ENCODE results near the gene RXYLT1.
A peak's percentile ranks its signal among the peaks of the same experiment; 100 is the strongest.

The RXYLT1 gene

DNA sequence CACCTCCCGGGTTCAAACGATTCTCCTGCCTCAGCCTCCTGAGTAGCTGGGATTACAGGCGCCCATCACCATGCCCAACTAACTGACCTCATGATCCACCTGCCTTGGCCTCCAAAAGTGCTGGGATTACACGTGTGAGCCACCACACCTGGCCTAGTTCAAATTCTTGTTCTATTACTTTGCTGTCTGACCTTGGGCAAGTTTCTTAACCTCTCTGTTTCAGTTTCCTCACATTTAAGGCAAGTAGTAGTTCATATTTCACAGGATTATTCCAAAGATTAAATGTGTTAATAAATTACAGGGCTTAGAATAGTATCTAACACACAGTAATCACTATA lies 10.9 kb downstream of the RXYLT1 start:
- Histone ChIP-seq H2AFZ (no peak overlapping the region), H3K4me3 (ENCODE audit: low read depth, low read length) (no peak overlapping the region), H3K27ac (no peak overlapping the region), H3K4me2 (ENCODE audit: low read length) (no peak overlapping the region), H3K9me3 (ENCODE audit: control insufficient read depth, low read length) (no peaks in the 10 kb centered on the region), H3K9ac (no peak overlapping the region), H3K36me3 (ENCODE audit: control insufficient read depth, insufficient read depth, low read length) (no peaks in the 10 kb centered on the region), H3K4me1 (no peaks in the 10 kb centered on the region), H3K79me2 (no peaks in the 10 kb centered on the region), H3K27me3 (ENCODE audit: control insufficient read depth, insufficient read depth, low read length) (no peaks in the 10 kb centered on the region)
- TF ChIP-seq, protein P1, sequence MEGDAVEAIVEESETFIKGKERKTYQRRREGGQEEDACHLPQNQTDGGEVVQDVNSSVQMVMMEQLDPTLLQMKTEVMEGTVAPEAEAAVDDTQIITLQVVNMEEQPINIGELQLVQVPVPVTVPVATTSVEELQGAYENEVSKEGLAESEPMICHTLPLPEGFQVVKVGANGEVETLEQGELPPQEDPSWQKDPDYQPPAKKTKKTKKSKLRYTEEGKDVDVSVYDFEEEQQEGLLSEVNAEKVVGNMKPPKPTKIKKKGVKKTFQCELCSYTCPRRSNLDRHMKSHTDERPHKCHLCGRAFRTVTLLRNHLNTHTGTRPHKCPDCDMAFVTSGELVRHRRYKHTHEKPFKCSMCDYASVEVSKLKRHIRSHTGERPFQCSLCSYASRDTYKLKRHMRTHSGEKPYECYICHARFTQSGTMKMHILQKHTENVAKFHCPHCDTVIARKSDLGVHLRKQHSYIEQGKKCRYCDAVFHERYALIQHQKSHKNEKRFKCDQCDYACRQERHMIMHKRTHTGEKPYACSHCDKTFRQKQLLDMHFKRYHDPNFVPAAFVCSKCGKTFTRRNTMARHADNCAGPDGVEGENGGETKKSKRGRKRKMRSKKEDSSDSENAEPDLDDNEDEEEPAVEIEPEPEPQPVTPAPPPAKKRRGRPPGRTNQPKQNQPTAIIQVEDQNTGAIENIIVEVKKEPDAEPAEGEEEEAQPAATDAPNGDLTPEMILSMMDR (IDR thresholded peaks at IDR 0.05): no peak

DNA sequence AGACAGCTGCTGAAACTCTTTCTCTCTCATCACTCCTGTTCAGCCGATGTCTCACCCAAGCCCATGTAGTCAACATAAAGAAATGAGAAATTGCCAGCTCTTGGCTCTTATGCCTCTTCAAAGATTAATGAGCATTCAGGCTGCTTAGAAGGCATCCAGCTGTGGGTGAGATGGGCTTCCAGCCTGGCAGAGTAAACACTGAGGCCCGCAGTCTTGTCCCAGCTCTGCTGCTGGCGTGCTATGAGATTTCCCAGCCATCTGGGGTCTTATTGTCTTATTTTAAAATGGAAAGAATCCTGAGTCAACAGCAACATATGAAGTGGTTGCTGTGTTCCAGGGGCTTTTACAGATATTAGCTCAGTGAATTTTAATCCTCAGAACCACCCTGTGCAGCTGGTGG lies 12.6 kb downstream of the RXYLT1 start:
- no peaks in the 10 kb centered on the region for H3K36me3 ChIP-seq (ENCODE audit: control insufficient read depth, insufficient read depth, low read length)
- H3K4me2 ChIP-seq (ENCODE audit: low read length): no peak overlapping the region
- H3K9ac ChIP-seq: no peak overlapping the region
- H3K4me1 ChIP-seq: no peaks in the 10 kb centered on the region
- H3K79me2 ChIP-seq: no peaks in the 10 kb centered on the region
- H3K4me3 ChIP-seq (ENCODE audit: low read depth, low read length): no peak overlapping the region
- TF ChIP-seq, protein P1 (IDR thresholded peaks at IDR 0.05): no peak
- H3K27me3 ChIP-seq (ENCODE audit: control insufficient read depth, insufficient read depth, low read length): no peaks in the 10 kb centered on the region
- H3K9me3 ChIP-seq (ENCODE audit: control insufficient read depth, low read length): no peaks in the 10 kb centered on the region
- no peak overlapping the region for H2AFZ ChIP-seq
- no peak overlapping the region for H3K27ac ChIP-seq

DNA sequence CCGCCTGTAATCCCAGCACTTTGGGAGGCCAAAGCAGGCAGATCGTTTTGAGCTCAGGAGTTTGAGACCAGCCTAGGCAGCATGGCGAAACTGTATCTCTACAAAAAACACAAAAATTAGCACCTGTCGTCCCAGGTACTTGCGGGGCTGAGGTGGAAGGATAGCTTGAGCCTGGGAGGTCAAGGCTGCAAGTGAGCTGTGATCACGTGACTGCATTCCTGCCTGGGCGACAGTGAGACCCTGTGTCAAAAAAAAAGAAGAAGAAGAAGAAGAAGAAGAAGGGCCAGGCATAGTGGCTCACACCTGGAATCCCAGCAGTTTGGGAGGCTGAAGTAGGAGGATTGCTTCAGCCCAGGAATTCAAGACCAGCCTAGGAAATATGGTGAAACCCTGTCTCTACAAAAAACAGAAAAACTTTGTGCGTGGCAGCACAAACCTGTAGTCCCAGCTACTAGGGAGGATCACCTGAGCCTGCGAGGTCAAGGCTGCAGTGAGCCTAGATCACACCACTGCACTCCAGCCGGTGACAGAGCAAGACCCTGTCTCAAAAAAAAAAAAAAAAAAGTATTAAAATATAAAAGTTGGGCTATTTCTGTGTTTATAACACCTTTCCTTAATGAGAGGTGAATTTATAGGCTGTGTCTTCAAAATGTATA lies 15.5 kb downstream of the RXYLT1 start:
- H3K9me3 ChIP-seq (ENCODE audit: control insufficient read depth, low read length): no peaks in the 10 kb centered on the region

DNA sequence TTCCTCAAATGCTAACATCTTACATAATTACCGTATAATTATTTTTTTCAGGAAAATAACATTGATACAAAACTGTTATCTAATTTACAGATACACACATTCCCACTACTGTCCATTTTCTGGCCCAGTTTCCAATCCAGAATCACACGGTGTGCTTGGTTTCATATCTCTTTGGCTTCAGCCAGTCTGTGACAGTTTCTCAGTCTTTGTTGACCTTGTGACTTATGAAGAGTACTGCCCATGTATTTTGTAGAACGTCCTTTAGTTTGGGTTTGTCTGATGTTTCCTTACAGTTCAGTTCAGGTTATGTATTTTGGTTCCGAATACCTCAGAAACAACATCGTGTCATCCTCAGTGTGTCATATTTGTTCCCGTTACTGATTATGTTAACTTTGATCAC lies 16.2 kb downstream of the RXYLT1 start:
- no peaks in the 10 kb centered on the region for H3K36me3 ChIP-seq (ENCODE audit: control insufficient read depth, insufficient read depth, low read length)
- H3K27me3 ChIP-seq (ENCODE audit: control insufficient read depth, insufficient read depth, low read length): no peaks in the 10 kb centered on the region
- no peak overlapping the region for H3K9ac ChIP-seq
- H3K4me1 ChIP-seq: no peaks in the 10 kb centered on the region
- no peak overlapping the region for H3K27ac ChIP-seq
- no peak overlapping the region for H3K4me3 ChIP-seq (ENCODE audit: low read depth, low read length)
- no peaks in the 10 kb centered on the region for H3K9me3 ChIP-seq (ENCODE audit: control insufficient read depth, low read length)
- no peak overlapping the region for H2AFZ ChIP-seq
- TF ChIP-seq, protein P1 (IDR thresholded peaks at IDR 0.05): no peak
- H3K4me2 ChIP-seq (ENCODE audit: low read length): no peak overlapping the region
- no peaks in the 10 kb centered on the region for H3K79me2 ChIP-seq

More for the DNA sequence above, 15.5 kb downstream of the RXYLT1 start:
- H2AFZ ChIP-seq: no peak overlapping the region
- TF ChIP-seq, protein P1 (IDR thresholded peaks at IDR 0.05): no peak
- no peaks in the 10 kb centered on the region for H3K4me1 ChIP-seq
- no peaks in the 10 kb centered on the region for H3K36me3 ChIP-seq (ENCODE audit: control insufficient read depth, insufficient read depth, low read length)
- H3K4me2 ChIP-seq (ENCODE audit: low read length): no peak overlapping the region
- H3K9ac ChIP-seq: no peak overlapping the region
- no peak overlapping the region for H3K4me3 ChIP-seq (ENCODE audit: low read depth, low read length)
- H3K79me2 ChIP-seq: no peaks in the 10 kb centered on the region
- H3K27me3 ChIP-seq (ENCODE audit: control insufficient read depth, insufficient read depth, low read length): no peaks in the 10 kb centered on the region
- H3K27ac ChIP-seq: no peak overlapping the region

DNA sequence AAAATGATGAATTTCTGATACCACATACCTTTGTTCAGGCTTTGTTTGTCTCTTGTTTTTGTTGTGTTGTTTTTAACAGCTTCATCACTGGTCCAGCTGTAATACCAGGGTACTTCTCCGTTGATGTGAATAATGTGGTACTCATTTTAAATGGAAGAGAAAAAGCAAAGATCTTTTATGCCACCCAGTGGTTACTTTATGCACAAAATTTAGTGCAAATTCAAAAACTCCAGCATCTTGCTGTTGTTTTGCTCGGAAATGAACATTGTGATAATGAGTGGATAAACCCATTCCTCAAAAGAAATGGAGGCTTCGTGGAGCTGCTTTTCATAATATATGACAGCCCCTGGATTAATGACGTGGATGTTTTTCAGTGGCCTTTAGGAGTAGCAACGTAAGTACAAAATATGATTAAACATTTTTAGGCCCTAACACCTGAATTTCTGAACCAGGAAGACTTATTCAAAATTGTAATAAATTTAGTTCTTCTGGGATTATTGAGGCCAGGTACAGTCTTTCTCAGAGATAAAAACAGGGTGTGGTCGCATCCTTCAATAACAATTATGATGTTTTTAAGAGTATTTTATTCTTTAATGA lies 22.4 kb downstream of the RXYLT1 start:
- no peaks in the 10 kb centered on the region for H3K9me3 ChIP-seq (ENCODE audit: control insufficient read depth, low read length)
- no peaks in the 10 kb centered on the region for H3K79me2 ChIP-seq
- no peak overlapping the region for H3K9ac ChIP-seq
- no peak overlapping the region for H3K4me3 ChIP-seq (ENCODE audit: low read depth, low read length)
- no peak overlapping the region for H3K4me2 ChIP-seq (ENCODE audit: low read length)
- H3K36me3 ChIP-seq (ENCODE audit: control insufficient read depth, insufficient read depth, low read length): no peaks in the 10 kb centered on the region
- no peak overlapping the region for H3K27ac ChIP-seq
- H3K4me1 ChIP-seq: no peaks in the 10 kb centered on the region
- no peaks in the 10 kb centered on the region for H3K27me3 ChIP-seq (ENCODE audit: control insufficient read depth, insufficient read depth, low read length)
- TF ChIP-seq, protein P1 (IDR thresholded peaks at IDR 0.05): peak; percentile 59
- no peak overlapping the region for H2AFZ ChIP-seq
